Tibial nerve (tissue), 3 donors: ENCODE measurements around the gene SLC27A2.

Source experiments
- POLR2A ChIP-seq, 2 donors: fragments of 450-650 bp; IDR thresholded peaks; one replicate each; pipeline ENCODE4 v1.6.1; 2017; ENCODE audit warnings: antibody characterized with exemption in 2 of 2, mild to moderate bottlenecking in 2 of 2, moderate library complexity in 2 of 2
- TF ChIP-seq, protein P1 (sequence below), 5 experiments: fragments of 200-600 bp in 3 of 5; fragments of 450-650 bp in 2 of 5; sonication (generic) in 3 of 5; IDR thresholded peaks; one replicate each; pipeline ENCODE4 v1.5.1; 2016 to 2019; ENCODE audit warnings: antibody characterized with exemption in 5 of 5, mild to moderate bottlenecking in 3 of 5, moderate library complexity in 2 of 5

DNA sequence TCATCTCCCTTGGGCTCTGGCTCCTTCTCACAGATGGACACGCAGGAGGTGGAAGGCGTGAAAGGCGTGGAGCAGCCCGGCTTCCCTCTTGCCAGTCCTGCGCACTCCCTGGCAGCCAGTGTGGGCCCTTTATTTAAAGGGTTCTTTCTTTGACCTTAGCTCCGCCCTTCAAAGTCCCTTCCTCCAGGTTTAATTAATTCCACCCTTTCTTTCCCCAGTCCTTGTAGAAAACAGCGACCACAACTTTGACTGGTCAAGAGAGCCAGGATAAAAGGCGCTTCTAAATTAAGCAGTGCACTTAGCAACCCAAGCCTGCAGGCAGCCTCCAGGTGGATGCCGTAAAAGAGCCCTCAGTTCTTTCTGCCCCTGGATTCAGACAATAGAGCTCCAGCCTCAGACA lies 83.6 kb downstream of the SLC27A2 start, which contains the start of gene HDC:
- TF ChIP-seq POLR2A (IDR thresholded peaks at IDR 0.05) = no peak
- TF ChIP-seq, protein P1, sequence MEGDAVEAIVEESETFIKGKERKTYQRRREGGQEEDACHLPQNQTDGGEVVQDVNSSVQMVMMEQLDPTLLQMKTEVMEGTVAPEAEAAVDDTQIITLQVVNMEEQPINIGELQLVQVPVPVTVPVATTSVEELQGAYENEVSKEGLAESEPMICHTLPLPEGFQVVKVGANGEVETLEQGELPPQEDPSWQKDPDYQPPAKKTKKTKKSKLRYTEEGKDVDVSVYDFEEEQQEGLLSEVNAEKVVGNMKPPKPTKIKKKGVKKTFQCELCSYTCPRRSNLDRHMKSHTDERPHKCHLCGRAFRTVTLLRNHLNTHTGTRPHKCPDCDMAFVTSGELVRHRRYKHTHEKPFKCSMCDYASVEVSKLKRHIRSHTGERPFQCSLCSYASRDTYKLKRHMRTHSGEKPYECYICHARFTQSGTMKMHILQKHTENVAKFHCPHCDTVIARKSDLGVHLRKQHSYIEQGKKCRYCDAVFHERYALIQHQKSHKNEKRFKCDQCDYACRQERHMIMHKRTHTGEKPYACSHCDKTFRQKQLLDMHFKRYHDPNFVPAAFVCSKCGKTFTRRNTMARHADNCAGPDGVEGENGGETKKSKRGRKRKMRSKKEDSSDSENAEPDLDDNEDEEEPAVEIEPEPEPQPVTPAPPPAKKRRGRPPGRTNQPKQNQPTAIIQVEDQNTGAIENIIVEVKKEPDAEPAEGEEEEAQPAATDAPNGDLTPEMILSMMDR (IDR thresholded peaks at IDR 0.05) = no peak
